Skeletal muscle cell (primary cell): ENCODE data around the gene SKP1.

ENCODE experiments used
- DNase-seq: peaks from one replicate; pipeline ENCODE4 v3.0.0-alpha.2; 2010; ENCODE audit warnings: low read depth
- H3K4me3 ChIP-seq: 2 replicates; pipeline ENCODE4 v1.5.1; 2011; ENCODE audit warnings: low read depth, mild to moderate bottlenecking, control low read depth, low read length, moderate library complexity

Gene SKP1

DNA sequence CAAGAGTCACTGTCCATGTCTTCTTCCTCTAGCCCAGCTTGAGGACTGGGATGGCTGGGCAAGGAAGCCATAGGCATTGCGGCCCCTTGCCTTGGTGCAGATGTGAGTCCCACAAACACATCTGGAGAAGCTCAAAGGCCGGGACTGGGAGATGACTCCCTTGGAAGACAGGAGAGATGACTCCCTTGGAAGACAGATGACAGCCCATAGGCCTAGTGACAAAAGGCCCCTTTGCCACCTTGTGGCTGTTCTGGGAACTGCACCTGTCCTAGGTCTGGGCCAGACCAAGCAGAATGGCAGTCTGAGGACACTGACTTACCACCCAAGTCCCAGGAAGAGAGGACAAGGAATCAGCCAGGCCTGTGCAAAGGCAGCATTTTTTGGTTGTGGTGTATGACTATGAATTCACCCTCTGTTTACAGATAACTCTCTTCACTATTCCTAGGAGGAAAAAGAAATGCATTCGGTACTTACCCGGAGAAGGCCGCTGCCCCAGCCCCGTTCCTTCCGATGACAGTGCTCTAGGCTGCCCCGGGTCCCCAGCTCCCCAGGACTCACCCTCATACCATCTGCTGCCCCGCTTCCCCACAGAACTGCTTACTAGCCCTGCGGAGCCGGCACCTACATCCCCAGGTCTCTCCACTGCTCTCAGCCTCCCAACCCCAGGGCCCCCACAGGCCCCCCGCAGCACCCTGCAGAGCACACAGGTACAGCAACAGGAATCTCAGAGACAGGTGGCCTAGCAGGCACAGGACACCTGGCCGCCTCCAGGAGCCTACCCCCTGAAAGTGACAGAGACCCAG, 30.8 kb downstream of the SKP1 start:
- DNase-seq: no peak
- H3K4me3 ChIP-seq: no peak overlapping the region

GRCh38 chr5:134145041-134145757, 31.6 kb downstream of the SKP1 start:
- no peak overlapping the region for H3K4me3 ChIP-seq
- no peak for DNase-seq

- H3K4me3 ChIP-seq: no peak overlapping the region
- no peak for DNase-seq
Measured at GRCh38 chr5:134143944-134144941, 32.5 kb downstream of the SKP1 start.

DNA sequence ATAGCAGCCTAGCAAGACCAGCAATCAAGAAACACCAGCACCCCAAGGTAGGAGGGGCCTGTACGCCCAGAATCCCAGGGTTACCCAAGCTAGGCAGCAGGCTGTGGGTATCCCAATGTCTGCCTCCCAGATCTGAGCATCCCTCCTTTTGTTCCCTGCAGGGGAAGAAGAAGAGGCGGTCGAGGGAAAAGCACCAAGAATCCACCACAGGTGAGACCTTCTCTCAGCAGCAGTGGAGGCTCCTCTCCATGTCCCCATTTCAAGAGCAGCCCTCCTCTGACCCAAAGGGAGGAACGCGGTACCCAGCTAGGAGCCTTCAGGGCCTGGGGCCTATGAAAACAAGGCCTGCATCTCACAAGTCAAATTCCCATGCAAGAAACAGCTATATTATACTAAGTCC, 33.3 kb downstream of the SKP1 start:
- H3K4me3 ChIP-seq: no peak overlapping the region
- no peak for DNase-seq

DNA sequence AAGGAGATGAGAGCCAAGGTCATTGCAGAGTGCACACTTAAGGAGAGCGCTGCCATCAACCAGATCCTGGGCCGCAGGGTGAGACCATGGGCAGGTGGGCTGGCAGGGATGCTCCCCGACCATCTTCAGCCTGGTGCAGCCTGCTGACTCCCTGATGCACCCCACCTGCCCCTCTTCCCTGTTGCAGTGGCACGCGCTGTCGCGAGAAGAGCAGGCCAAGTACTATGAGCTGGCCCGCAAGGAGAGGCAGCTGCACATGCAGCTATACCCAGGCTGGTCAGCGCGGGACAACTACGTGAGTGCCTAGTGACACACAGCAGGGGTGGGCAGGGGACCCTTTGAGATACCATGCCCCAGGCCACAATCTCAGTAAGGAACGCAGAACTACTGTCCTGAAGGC, 33.9 kb downstream of the SKP1 start:
- no peak for DNase-seq
- H3K4me3 ChIP-seq: no peak overlapping the region

- no peak overlapping the region for H3K4me3 ChIP-seq
- no peak for DNase-seq
Measured at GRCh38 chr5:134142052-134142451, 34.7 kb downstream of the SKP1 start.

DNA sequence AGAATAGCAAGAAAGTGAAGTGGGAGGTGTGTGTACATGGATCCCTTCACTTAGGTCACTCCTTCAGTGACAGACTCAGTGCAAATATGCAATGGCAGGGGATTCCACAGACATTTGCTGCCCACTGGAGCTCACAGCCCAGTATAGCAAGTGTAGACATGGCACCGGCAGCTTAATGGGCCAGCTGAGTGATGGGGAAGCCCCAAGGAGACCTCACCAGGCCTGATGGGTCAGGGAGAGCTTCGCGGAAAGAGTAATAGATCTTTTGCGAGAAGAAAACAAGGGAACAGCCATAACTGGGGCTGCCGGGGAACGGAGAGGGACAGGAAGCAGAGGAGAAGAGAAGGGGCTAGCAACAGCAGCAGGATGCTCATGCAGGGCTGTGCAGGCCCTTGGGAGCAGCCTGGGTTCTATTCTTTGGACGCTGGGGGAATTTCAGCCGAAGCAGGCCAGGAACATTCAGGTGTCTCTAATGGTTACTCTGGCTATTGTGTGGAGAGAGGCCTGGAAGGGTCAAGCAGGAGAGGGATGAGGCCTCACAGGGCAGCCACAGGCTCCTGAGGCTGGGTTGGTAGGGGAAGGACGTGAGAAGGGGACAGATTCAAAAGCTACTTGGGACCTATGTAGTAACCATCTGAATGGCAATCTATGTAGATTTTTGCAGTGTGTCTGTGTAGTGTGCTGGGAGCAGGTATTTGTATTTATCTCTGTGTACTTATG, 35.3 kb downstream of the SKP1 start:
- DNase-seq: no peak
- H3K4me3 ChIP-seq: no peak overlapping the region

GRCh38 chr5:134140530-134141201, 36.1 kb downstream of the SKP1 start:
- no peak overlapping the region for H3K4me3 ChIP-seq

GRCh38 chr5:134139891-134140469, 36.8 kb downstream of the SKP1 start:
- DNase-seq: no peak
- H3K4me3 ChIP-seq: no peak overlapping the region

More at GRCh38 chr5:134140530-134141201, 36.1 kb downstream of the SKP1 start:
- DNase-seq: peak; percentile 27

- no peak overlapping the region for H3K4me3 ChIP-seq
- no peak for DNase-seq
Measured at GRCh38 chr5:134139377-134139851, 37.3 kb downstream of the SKP1 start.

DNA sequence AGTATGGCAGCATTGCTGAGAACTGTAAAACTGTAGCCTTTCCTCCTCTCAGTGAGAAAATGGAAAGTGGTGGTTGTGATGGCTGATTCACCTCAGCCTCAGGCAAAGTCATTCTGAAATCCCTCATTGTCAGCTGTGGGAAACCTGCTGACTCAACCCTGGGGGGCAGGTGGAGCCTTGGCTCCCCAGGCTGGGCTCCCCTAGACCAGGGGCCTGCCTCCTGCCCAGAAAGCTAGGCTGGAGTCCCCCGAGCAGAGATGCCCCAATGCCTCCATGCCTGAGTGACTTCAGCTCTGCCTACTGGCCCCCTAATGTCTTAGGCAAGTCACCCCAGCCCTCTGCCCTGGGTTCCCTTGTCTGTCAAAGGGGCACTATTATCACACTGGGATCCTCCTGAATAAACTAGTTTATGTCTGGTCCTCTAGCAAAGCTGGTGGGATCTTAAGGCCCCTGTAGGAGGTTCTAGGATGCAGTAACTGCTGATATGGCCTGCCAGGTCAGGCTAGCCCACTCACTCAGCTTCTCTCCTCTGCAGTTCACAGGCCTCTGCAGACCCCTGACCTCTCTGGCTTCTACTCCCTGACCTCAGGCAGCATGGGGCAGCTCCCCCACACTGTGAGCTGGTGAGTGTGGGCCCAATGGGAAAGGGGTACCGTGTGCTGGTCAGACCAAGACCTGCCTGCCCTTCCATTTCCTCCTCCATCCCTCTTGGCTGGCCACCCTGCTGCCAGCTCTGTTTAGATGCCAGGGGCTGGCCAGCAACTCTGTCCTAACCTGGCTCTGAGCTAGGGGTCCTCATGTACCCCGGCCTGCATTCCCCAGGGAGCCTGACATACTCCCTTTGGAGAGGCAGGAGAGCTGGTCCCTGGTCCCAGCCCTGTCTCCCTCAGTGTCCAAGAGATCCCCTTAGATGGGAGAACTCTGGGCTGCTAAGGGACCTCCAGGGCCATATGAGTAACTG, 38.1 kb downstream of the SKP1 start:
- DNase-seq: no peak
- H3K4me3 ChIP-seq: no peak overlapping the region

DNA sequence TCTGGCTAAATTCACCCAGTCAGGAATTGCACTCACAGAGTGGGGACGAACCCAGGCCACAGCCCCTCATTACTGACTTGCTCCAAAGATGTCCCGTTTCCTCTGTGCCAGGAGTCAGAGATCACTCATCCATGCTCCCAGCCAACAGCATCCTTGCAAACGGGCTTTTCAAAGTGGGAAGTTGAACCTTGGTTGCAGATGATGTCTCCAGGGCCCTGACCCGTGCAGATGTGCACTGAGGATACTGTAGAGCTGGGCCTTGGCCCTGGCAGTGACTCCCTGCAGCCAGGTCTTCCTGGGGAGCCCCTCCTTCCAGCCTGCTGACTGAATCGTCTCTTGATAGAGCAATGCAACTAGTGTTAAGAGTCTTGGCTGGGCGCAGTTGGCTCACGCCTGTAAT, 40.0 kb downstream of the SKP1 start:
- no peak overlapping the region for H3K4me3 ChIP-seq
- DNase-seq: no peak

DNA sequence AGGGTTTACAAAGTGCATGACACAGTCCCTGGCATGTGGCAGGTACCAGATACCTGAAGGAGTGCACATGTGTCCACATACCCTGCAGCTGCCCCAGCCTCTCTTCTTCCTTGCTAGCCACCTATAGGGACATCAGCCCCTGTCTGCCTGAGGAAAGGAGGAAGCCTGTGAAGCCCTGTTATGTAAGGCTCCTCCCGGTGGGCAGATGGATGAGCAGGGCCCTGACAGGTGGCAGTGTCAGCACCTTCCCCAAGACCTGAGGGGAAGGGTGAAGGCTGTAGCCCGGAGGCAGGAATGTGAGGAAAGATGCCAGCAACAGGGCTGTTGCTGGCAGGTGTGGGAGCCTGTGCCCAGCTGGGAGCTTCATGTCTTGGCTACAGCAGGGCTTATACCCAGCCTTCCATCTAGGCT, 40.5 kb downstream of the SKP1 start:
- no peak for DNase-seq
- H3K4me3 ChIP-seq: no peak overlapping the region

DNA sequence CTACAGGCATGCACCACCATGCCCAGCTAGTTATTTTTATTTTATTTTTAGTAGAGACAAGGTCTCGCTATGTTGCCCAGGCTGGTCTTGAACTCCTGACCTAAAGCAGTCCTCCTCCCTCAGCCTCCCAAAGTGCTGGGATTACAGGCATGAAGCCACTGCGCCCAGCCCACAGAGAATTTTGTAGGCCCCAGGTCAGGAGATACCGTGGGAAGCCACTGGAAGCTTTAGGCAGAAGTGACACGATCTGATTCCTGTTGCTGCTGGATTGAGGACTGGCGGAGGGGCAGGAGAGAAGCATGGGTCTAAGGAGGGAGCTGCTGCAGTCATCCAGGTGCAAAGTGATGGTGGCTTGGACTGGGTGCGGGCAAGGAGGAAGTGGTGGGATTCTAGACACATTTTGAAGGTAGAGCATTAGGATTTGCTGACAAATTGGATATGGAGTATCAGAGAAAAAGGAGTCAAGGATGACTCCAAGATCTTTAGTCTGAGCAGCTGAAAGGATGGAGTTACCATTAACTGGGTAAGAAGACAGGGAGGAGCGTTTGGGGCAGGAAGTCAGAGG, 41.6 kb downstream of the SKP1 start:
- no peak overlapping the region for H3K4me3 ChIP-seq
- no peak for DNase-seq

DNA sequence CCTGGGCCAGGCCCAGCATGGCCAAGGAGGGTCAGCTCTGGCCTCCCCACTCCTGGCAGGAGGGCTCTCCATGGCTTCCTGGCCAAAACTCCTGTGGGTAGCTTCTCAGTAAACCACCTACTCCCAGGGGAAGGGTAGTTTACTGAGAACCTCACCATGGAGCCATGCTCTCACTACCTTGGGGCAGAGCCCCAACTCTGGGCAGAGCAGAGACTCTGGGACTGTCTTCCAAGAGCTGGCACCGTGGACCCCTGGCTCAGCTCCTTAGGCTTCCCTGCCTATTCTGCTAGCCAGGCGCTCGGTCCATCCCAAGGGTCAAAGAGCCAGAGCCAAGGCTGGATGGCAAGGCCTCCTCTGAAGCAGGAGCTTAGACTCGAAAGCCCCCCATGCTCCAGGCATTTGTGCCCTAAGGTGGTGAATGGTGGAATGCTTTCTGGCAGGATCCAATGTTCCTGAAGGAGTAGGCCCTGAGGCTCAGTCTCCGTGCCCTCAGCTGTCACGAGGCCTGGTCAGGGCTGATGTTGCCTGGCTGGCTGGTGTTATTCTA, 42.7 kb downstream of the SKP1 start:
- H3K4me3 ChIP-seq: no peak overlapping the region
- no peak for DNase-seq

DNA sequence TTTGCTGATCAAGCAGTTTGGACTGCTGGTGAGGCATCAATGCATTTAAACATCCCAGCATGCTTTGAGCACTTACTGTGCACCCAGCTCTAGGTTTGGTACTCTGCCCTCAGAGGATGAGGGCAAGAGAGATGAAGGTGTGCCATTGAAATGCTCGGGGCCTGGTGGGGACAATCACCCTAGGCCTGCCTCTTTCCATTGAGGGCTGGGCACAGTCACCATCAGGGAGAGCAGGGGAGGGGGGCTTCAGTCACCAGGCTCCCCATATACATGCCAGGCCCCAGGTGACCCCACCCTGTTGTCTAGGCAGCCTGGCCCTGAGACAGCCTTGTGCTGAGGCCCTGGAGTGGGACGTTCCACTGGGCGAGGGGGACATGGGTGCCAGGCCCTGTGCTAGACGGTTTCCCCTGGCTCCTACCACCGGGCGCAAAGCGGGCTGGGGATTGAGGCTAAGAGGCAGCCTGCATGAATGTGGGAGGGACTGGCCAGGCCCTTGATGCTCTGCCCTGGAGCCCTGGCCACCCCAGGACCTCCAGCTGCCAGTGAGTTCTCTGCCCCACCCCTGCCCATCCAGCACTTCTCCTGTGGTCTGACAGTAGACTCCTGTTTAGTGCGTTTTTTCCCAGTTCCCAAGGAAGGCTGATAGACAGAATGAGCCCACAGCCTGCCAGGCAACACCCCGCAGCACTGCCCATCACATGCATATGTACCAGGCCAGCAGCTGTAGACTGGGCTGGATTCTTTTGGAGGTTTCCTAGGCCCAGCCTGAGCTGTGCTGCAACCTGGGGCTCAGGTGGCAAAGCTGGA, 43.4 kb downstream of the SKP1 start:
- DNase-seq: no peak
- no peak overlapping the region for H3K4me3 ChIP-seq
